WTC11 (cell line): Measurements from ENCODE around the gene TTLL12. TPM values are rescaled to one million over a fixed set of nuclear protein-coding genes. Genes with fewer than 3 reads are reported as not detected.
"Not testable (repeated sequence)": the region's sequence is repeated elsewhere in the genome, so short reads cannot be mapped to it uniquely, and the experiment has no call there.

ENCODE experiments used
- ATAC-seq: fragments of 200-7000 bp; cut with Tn5 transposase; 2 replicates; pipeline ENCODE4 v1.10.0; 2021; ENCODE audit warnings: mild to moderate bottlenecking, moderate library complexity
- CTCF ChIA-PET: fragments of 300-600 bp; sonication (Branson Sonifier 250); formaldehyde crosslinking; loops from one replicate; lab custom pipeline; 2021; ENCODE audit warnings: antibody characterized with exemption; lab: Charles Lee
- POLR2A ChIA-PET: fragments of 350-600 bp; sonication (Branson Sonifier 250); formaldehyde crosslinking; loops from one replicate; lab custom pipeline; 2021; ENCODE audit warnings: antibody characterized with exemption; lab: Charles Lee
- DNase-seq: peaks from one replicate; pipeline ENCODE4 v3.0.0; 2021; ENCODE audit warnings: low spot score
- H3K27ac Mint-ChIP-seq: 2 replicates; pipeline ENCODE4 v1.8.0; 2021; ENCODE audit warnings: mixed read lengths
- H3K27me3 Mint-ChIP-seq: 2 replicates; pipeline ENCODE4 v1.8.0; 2021; ENCODE audit warnings: low read depth, mild to moderate bottlenecking, moderate library complexity, mixed read lengths
- H3K36me3 Mint-ChIP-seq: 2 replicates; pipeline ENCODE4 v1.8.0; 2021; ENCODE audit warnings: mixed read lengths
- H3K4me1 Mint-ChIP-seq: 2 replicates; pipeline ENCODE4 v1.8.0; 2022; ENCODE audit warnings: mixed read lengths
- H3K4me3 Mint-ChIP-seq: 2 replicates; pipeline ENCODE4 v1.8.0; 2021; ENCODE audit warnings: mild to moderate bottlenecking, moderate library complexity, mixed read lengths
- H3K9me3 Mint-ChIP-seq: 2 replicates; pipeline ENCODE4 v1.8.0; 2021; ENCODE audit warnings: mixed read lengths
- FOXP1 ChIP-seq: sonication (generic); formaldehyde crosslinking; IDR thresholded peaks from 2 replicates; pipeline ENCODE4 v1.8.0; 2022; ENCODE audit warnings: missing genetic modification reagents, mild to moderate bottlenecking, moderate library complexity, borderline replicate concordance
- GRHL2 ChIP-seq: fragments of 250-450 bp; sonication (Bioruptor Pico); IDR thresholded peaks from 2 replicates; pipeline ENCODE4 v1.8.0; 2022; ENCODE audit warnings: mild to moderate bottlenecking, moderate library complexity; ENCODE audit not compliant: insufficient replicate concordance, severe bottlenecking
- JAZF1 ChIP-seq: fragments of 250-450 bp; sonication (Bioruptor Pico); IDR thresholded peaks from 2 replicates; pipeline ENCODE4 v1.9.0; 2021; ENCODE audit warnings: moderate library complexity, mild to moderate bottlenecking, inconsistent platforms
- JUN ChIP-seq: sonication (generic); formaldehyde crosslinking; IDR thresholded peaks from 2 replicates; pipeline ENCODE4 v1.8.0; 2023; ENCODE audit warnings: mild to moderate bottlenecking, missing genetic modification reagents
- MXD4 ChIP-seq: fragments of 250-450 bp; sonication (Bioruptor Pico); IDR thresholded peaks from 2 replicates; pipeline ENCODE4 v1.8.0; 2021; ENCODE audit warnings: mild to moderate bottlenecking, moderate library complexity, borderline replicate concordance
- NR1H2 ChIP-seq: sonication (generic); formaldehyde crosslinking; IDR thresholded peaks from 2 replicates; pipeline ENCODE4 v1.9.0; 2021; ENCODE audit warnings: mild to moderate bottlenecking, moderate library complexity, missing genetic modification reagents
- PRRX2 ChIP-seq: fragments of 250-450 bp; sonication (Bioruptor Pico); IDR thresholded peaks from 2 replicates; pipeline ENCODE4 v1.8.0; 2021; ENCODE audit warnings: mild to moderate bottlenecking
- SMAD3 ChIP-seq: sonication (generic); formaldehyde crosslinking; IDR thresholded peaks from 2 replicates; pipeline ENCODE4 v1.8.0; 2022; ENCODE audit warnings: missing genetic modification reagents, mild to moderate bottlenecking, borderline replicate concordance
- SMAD4 ChIP-seq: sonication (generic); formaldehyde crosslinking; IDR thresholded peaks from 2 replicates; pipeline ENCODE4 v1.8.0; 2022; ENCODE audit warnings: mild to moderate bottlenecking, missing genetic modification reagents
- ZNF138 ChIP-seq: sonication (generic); formaldehyde crosslinking; conservative IDR thresholded peaks from 2 replicates; pipeline ENCODE4 v1.8.1; 2022; ENCODE audit warnings: mild to moderate bottlenecking, moderate library complexity, missing genetic modification reagents
- ZNF317 ChIP-seq: sonication (generic); formaldehyde crosslinking; IDR thresholded peaks from 2 replicates; pipeline ENCODE4 v1.8.1; 2023; ENCODE audit warnings: low read depth, mild to moderate bottlenecking, moderate library complexity, missing genetic modification reagents, borderline replicate concordance
- ZNF396 ChIP-seq: fragments of 250-450 bp; sonication (Bioruptor Pico); IDR thresholded peaks from 2 replicates; pipeline ENCODE4 v1.8.0; 2021; ENCODE audit warnings: mild to moderate bottlenecking, moderate library complexity, borderline replicate concordance
- ZNF416 ChIP-seq: fragments of 250-450 bp; sonication (Bioruptor Pico); IDR thresholded peaks from 2 replicates; pipeline ENCODE4 v1.9.0; 2021; ENCODE audit warnings: mild to moderate bottlenecking, inconsistent platforms
- ZNF671 ChIP-seq: fragments of 250-450 bp; sonication (Bioruptor Pico); IDR thresholded peaks from 2 replicates; pipeline ENCODE4 v1.8.0; 2021; ENCODE audit warnings: mild to moderate bottlenecking
- total RNA-seq: library from RNA; stranded (reverse); gene quantifications from 3 replicates; pipeline ENCODE4 v1.2.3, GENCODE V29; 2021
- TF ChIP-seq, protein P1 (sequence below): sonication (generic); formaldehyde crosslinking; conservative IDR thresholded peaks from 2 replicates; pipeline ENCODE4 v1.8.1; 2023; ENCODE audit warnings: mild to moderate bottlenecking, low read depth, missing genetic modification reagents, moderate library complexity
- TF ChIP-seq, protein P2 (sequence below): sonication (generic); formaldehyde crosslinking; IDR thresholded peaks from 2 replicates; pipeline ENCODE4 v1.8.0; 2022; ENCODE audit warnings: mild to moderate bottlenecking, missing genetic modification reagents
- TF ChIP-seq, protein P3 (sequence below): fragments of 200-600 bp; IDR thresholded peaks from 2 replicates; pipeline ENCODE4 v1.8.0; 2022; ENCODE audit warnings: antibody characterized with exemption
- TF ChIP-seq, protein P4 (sequence below): sonication (generic); formaldehyde crosslinking; IDR thresholded peaks from 2 replicates; pipeline ENCODE4 v1.8.1; 2022; ENCODE audit warnings: mild to moderate bottlenecking, moderate library complexity, missing genetic modification reagents

Gene TTLL12
- total RNA-seq, 1 experiment from 2014 or later = 134 TPM

DNA sequence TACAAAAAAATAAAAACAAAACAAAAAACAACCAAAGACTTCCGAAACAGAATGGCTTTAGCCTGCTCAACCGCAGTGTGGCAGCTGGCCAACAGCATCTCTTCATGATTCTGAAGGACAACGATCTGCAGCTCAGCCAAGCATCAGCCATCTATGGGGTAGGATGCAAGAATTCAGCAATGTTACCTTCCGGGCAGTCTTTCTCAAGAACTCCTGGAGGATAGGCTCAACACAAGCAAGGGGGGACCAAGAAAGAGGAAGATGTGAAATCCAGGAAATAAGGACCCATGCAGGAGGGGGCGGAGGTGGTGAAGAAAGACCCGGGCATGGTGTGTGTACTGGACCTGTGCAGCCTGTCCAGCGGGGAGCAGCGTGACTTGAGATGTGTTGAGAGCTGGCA is 39.1 kb downstream of the TTLL12 start (continued):
- TF ChIP-seq, protein P1, sequence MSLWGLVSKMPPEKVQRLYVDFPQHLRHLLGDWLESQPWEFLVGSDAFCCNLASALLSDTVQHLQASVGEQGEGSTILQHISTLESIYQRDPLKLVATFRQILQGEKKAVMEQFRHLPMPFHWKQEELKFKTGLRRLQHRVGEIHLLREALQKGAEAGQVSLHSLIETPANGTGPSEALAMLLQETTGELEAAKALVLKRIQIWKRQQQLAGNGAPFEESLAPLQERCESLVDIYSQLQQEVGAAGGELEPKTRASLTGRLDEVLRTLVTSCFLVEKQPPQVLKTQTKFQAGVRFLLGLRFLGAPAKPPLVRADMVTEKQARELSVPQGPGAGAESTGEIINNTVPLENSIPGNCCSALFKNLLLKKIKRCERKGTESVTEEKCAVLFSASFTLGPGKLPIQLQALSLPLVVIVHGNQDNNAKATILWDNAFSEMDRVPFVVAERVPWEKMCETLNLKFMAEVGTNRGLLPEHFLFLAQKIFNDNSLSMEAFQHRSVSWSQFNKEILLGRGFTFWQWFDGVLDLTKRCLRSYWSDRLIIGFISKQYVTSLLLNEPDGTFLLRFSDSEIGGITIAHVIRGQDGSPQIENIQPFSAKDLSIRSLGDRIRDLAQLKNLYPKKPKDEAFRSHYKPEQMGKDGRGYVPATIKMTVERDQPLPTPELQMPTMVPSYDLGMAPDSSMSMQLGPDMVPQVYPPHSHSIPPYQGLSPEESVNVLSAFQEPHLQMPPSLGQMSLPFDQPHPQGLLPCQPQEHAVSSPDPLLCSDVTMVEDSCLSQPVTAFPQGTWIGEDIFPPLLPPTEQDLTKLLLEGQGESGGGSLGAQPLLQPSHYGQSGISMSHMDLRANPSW = no peak
- TF ChIP-seq, protein P2, sequence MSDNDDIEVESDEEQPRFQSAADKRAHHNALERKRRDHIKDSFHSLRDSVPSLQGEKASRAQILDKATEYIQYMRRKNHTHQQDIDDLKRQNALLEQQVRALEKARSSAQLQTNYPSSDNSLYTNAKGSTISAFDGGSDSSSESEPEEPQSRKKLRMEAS (CRISPR knock-in tag) = no peak
- TF ChIP-seq ZNF317 (CRISPR knock-in tag) (no peak), JUN (CRISPR knock-in tag) (no peak)
- TF ChIP-seq, protein P3, sequence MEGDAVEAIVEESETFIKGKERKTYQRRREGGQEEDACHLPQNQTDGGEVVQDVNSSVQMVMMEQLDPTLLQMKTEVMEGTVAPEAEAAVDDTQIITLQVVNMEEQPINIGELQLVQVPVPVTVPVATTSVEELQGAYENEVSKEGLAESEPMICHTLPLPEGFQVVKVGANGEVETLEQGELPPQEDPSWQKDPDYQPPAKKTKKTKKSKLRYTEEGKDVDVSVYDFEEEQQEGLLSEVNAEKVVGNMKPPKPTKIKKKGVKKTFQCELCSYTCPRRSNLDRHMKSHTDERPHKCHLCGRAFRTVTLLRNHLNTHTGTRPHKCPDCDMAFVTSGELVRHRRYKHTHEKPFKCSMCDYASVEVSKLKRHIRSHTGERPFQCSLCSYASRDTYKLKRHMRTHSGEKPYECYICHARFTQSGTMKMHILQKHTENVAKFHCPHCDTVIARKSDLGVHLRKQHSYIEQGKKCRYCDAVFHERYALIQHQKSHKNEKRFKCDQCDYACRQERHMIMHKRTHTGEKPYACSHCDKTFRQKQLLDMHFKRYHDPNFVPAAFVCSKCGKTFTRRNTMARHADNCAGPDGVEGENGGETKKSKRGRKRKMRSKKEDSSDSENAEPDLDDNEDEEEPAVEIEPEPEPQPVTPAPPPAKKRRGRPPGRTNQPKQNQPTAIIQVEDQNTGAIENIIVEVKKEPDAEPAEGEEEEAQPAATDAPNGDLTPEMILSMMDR = no peak

DNA sequence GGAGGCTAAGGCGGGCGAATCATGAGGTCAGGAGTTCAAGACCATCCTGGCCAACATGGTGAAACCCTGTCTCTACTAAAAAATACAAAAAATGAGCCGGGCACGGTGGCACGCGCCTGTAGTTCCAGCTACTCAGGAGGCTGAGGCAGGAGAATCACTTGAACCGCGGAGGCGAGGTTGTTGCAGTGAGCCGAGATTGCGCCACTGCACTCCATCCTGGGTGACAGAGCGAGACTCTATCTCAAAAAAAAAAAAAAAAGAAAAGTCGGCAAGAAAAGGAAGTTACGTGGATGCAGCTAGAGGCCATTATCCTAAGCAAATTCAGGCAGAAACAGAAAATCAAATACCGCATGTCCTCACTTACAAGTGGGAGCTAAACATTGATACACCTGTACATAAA is 40.6 kb downstream of the TTLL12 start:
- POLR2A ChIA-PET = interaction anchor here (0.7 kb wide), 1 partner anchor 24 kb away, joined by 4 read pairs; no protein-coding TSS in a partner anchor
- CTCF ChIA-PET = interaction anchor here (1.0 kb wide), 2 partner anchors 41 to 85 kb away, joined by 3 to 5 read pairs; partner anchors contain the start of gene TTLL12
- peaks cover 13% of the 10 kb centered on the region for H3K4me1 Mint-ChIP-seq
- not testable (repeated sequence) for H3K4me3 Mint-ChIP-seq, H3K27me3 Mint-ChIP-seq, H3K27ac Mint-ChIP-seq, DNase-seq, ATAC-seq, H3K9me3 Mint-ChIP-seq, H3K36me3 Mint-ChIP-seq

DNA sequence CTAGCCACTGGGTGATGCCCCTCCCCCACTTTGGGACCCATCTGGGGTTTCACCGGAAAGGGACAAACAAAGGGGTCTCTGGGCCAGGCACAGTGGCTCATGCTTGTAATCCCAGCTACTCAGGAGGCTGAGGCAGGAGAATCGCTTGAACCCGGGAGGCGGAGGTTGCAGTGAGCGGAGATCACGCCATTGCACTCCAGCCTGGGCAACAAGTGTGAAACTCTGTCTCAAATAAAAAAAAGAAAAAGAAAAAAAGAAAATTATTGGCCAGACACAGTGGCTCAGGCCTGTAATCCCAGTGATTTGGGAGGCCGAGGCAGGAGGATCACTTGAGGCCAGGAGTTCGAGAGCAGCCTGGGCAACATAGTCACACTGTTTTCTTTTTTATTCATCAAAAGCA is 41.6 kb downstream of the TTLL12 start:
- H3K9me3 Mint-ChIP-seq, H3K36me3 Mint-ChIP-seq, H3K27me3 Mint-ChIP-seq, DNase-seq, H3K27ac Mint-ChIP-seq, H3K4me1 Mint-ChIP-seq, H3K4me3 Mint-ChIP-seq, ATAC-seq, POLR2A ChIA-PET: not testable (repeated sequence)
- CTCF ChIA-PET = interaction anchor here (1.2 kb wide), 1 partner anchor 18 kb away, joined by 3 read pairs; no protein-coding TSS in a partner anchor

DNA sequence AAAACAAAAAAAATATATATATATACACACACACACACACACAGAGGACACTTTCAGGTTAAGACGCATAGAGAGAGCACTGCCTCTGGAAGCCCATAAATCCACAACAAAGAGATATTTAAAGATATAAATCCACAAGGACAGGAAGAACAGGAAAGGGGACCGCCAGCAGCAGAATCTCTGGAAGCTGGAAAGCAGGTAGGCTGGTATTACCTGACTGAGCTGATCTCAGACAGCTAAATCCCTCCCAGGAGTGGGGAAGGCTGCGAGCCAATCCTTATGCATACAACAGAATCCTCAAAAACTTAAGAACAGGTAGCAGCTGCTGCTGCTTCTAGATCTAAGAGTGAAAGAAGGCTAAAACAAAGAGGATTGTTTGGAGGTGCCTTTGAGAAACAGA is 42.0 kb downstream of the TTLL12 start:
- no peaks in the 10 kb centered on the region for H3K9me3 Mint-ChIP-seq
- DNase-seq (no peak), ATAC-seq (no peak)
- ChIA-PET CTCF (interaction anchor here (1.2 kb wide), 1 partner anchor 18 kb away, joined by 3 read pairs; no protein-coding TSS in a partner anchor), POLR2A (no interaction called here)
- H3K27ac Mint-ChIP-seq = no peak overlapping the region
- no peak overlapping the region for H3K4me3 Mint-ChIP-seq
- no peaks in the 10 kb centered on the region; the same call in 1 of the 2 replicates for H3K27me3 Mint-ChIP-seq
- H3K36me3 Mint-ChIP-seq = peaks cover 12% of the 10 kb centered on the region
- no peak for TF ChIP-seq SMAD4 (CRISPR knock-in tag)
- H3K4me1 Mint-ChIP-seq = peaks cover 9% of the 10 kb centered on the region

DNA sequence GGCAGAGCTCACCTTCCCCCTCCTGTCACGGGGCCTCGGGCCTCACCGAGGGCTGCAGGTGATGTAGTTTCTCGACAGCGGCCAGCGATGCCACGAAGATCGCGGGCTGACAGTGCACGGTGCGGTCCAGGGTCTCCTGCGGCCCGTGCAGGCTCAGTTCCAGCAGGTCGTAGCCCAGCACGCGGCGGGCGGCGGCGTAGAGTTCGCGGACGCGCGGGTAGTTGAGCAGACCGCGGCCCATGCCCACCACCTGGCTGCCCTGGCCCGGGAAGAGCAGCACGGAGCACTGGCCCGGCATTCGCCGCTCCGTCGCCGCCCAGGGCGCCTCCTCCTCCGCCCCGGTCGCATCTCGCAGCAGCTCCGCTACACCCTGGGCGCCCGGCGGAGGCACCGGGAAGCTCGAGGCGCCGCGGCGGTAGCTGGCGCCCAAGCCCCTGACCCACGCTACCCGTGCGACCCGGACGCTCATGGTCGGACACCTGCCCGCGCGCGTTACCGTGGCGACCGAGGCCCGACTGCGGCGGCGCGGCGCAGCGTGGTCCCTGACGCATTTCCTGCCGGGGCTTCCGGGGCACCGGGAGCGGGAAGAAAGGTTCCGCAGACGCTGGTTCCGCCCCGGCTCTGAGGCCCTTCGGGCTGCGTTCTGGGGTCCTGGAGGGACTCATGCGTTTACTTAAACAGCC is 43.9 kb downstream of the TTLL12 start, which contains the start of gene MCAT:
Gene MCAT (minus strand): TSS at position 519 of the 683 bp plus-strand sequence. CDS start 50 bp downstream, at position 469.
- CTCF ChIA-PET = interaction anchor here (0.6 to 1.3 kb wide), 2 partner anchors 31 to 66 kb away, joined by 3 to 4 read pairs; no protein-coding TSS in a partner anchor
- no peak for TF ChIP-seq MXD4 (CRISPR knock-in tag)
- TF ChIP-seq ZNF416 (CRISPR knock-in tag) = no peak
- no peak for TF ChIP-seq NR1H2 (CRISPR knock-in tag)
- TF ChIP-seq, protein P2 (CRISPR knock-in tag) = peak; percentile 69; the same call in 1 of the 2 replicates
- TF ChIP-seq, protein P4, sequence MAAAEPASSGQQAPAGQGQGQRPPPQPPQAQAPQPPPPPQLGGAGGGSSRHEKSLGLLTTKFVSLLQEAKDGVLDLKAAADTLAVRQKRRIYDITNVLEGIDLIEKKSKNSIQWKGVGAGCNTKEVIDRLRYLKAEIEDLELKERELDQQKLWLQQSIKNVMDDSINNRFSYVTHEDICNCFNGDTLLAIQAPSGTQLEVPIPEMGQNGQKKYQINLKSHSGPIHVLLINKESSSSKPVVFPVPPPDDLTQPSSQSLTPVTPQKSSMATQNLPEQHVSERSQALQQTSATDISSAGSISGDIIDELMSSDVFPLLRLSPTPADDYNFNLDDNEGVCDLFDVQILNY (CRISPR knock-in tag) = no peak; the same call in 1 of the 2 replicates
- peak; percentile 82 for TF ChIP-seq FOXP1 (CRISPR knock-in tag)
- TF ChIP-seq SMAD3 (CRISPR knock-in tag) = peak; percentile 52; the same call in 1 of the 2 replicates
- no peak for TF ChIP-seq ZNF138 (CRISPR knock-in tag)
- no peak for TF ChIP-seq ZNF671 (CRISPR knock-in tag)
- no peak for TF ChIP-seq JAZF1 (CRISPR knock-in tag)
- TF ChIP-seq GRHL2 (CRISPR knock-in tag) = no peak
- no peak for TF ChIP-seq SMAD4 (CRISPR knock-in tag)
- TF ChIP-seq PRRX2 = no peak
- no peak for TF ChIP-seq ZNF396

More for the DNA sequence above, 43.9 kb downstream of the TTLL12 start, which contains the start of gene MCAT:
- peak; percentile 81 for DNase-seq
- no peaks in the 10 kb centered on the region for H3K9me3 Mint-ChIP-seq
- ATAC-seq = peak; percentile 89
- peaks cover 9% of the 10 kb centered on the region for H3K4me1 Mint-ChIP-seq
- peak within 1 kb of the TSS; percentile 84 for H3K4me3 Mint-ChIP-seq
- peak within 1 kb of the TSS; percentile 95 for H3K27ac Mint-ChIP-seq
- POLR2A ChIA-PET = no interaction called here
- peaks cover 26% of the 10 kb centered on the region for H3K36me3 Mint-ChIP-seq
- no peaks in the 10 kb centered on the region for H3K27me3 Mint-ChIP-seq
